Esophagus muscularis mucosa (tissue), 4 donors: ENCODE results near the gene MCEMP1.

Experiments used
- EP300 ChIP-seq: sonication (generic); formaldehyde crosslinking; IDR thresholded peaks from one replicate; pipeline ENCODE4 v1.6.1; 2017; ENCODE audit warnings: antibody characterized with exemption
- POLR2A ChIP-seq: fragments of 450-650 bp; IDR thresholded peaks from one replicate; pipeline ENCODE4 v1.6.1; 2017; ENCODE audit warnings: antibody characterized with exemption, moderate library complexity, mild to moderate bottlenecking, low read depth
- POLR2AphosphoS5 ChIP-seq, 2 donors: sonication (generic); formaldehyde crosslinking; IDR thresholded peaks; one replicate each; pipeline ENCODE4 v1.6.1; 2017; ENCODE audit warnings: antibody characterized with exemption in 2 of 2
- TF ChIP-seq, protein P1 (sequence below), 3 experiments: fragments of 200-600 bp in 2 of 3; fragments of 450-650 bp in 1 of 3; sonication (generic) in 2 of 3; IDR thresholded peaks; one replicate each; pipeline ENCODE4 v1.5.1; 2017 to 2019; ENCODE audit warnings: antibody characterized with exemption in 3 of 3, mild to moderate bottlenecking in 2 of 3, moderate library complexity in 1 of 3

DNA sequence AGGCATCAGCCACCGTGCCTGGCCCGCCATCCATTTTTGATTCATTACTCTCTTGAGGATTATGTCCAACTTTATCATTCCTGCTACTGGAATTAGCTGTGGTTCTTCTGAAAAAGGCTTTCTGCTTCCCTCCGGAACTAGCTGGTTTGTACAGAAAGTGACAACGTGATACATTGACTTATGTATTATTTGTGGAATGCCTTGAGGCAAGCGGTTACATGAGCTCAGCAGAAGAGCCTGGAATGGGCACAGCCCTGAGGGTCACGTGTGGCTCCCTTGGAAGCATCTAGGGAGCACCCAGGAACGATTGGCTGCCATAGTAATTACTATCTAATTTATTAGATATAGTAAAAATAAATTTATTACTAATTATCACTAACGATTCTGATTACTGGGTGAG lies 22.5 kb upstream of the MCEMP1 start:
- TF ChIP-seq POLR2A (no peak), POLR2AphosphoS5 (IDR thresholded peaks at IDR 0.05) (no peak), EP300 (no peak)
- TF ChIP-seq, protein P1, sequence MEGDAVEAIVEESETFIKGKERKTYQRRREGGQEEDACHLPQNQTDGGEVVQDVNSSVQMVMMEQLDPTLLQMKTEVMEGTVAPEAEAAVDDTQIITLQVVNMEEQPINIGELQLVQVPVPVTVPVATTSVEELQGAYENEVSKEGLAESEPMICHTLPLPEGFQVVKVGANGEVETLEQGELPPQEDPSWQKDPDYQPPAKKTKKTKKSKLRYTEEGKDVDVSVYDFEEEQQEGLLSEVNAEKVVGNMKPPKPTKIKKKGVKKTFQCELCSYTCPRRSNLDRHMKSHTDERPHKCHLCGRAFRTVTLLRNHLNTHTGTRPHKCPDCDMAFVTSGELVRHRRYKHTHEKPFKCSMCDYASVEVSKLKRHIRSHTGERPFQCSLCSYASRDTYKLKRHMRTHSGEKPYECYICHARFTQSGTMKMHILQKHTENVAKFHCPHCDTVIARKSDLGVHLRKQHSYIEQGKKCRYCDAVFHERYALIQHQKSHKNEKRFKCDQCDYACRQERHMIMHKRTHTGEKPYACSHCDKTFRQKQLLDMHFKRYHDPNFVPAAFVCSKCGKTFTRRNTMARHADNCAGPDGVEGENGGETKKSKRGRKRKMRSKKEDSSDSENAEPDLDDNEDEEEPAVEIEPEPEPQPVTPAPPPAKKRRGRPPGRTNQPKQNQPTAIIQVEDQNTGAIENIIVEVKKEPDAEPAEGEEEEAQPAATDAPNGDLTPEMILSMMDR (IDR thresholded peaks at IDR 0.05) = no peak
